Measurements from ENCODE around the gene SMG7.

GRCh38 chr1:183456826-183457225, 15.5 kb upstream of the SMG7 start:
- TF ChIP-seq CTCF (conservative IDR thresholded peaks at IDR 0.05) (no peak), EZH2 (IDR thresholded peaks at IDR 0.05; ENCODE audit: low read depth) (no peak)

All from PC-9 (cell line).